ENCODE data around the gene PABPN1. TPM values are rescaled to one million over a fixed set of nuclear protein-coding genes. Genes with fewer than 3 reads are reported as not detected.

The PABPN1 gene
- total RNA-seq, 1 donor from 2014 or later: 354 TPM

DNA sequence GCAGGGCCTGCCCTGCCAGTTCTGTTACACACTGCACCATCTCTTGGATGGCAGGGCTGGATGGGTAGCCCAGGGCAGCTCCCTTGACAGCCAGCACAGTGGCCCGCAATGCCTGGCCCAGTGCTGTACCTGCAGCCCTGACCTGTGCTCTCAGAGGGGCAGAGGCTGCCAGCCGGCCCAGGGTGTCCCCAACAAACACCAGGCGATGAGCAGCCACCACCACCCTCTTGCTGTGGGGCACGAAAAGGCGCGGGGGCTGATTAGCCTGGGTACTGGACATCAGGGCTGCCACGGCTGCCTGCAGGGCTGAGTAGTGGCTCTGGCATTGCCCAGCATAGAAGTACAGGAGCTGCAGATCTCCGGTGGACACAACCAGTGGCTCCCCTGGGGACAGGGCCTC, 36.0 kb downstream of the PABPN1 start:
- Mint-ChIP-seq H3K27ac (no peak overlapping the region), H3K27me3 (ENCODE audit: low read depth) (no peaks in the 10 kb centered on the region), H3K36me3 (peaks cover 8% of the 10 kb centered on the region), H3K4me1 (peaks cover 16% of the 10 kb centered on the region), H3K9me3 (no peaks in the 10 kb centered on the region), H3K4me3 (no peak overlapping the region)
- TF ChIP-seq, protein P1, sequence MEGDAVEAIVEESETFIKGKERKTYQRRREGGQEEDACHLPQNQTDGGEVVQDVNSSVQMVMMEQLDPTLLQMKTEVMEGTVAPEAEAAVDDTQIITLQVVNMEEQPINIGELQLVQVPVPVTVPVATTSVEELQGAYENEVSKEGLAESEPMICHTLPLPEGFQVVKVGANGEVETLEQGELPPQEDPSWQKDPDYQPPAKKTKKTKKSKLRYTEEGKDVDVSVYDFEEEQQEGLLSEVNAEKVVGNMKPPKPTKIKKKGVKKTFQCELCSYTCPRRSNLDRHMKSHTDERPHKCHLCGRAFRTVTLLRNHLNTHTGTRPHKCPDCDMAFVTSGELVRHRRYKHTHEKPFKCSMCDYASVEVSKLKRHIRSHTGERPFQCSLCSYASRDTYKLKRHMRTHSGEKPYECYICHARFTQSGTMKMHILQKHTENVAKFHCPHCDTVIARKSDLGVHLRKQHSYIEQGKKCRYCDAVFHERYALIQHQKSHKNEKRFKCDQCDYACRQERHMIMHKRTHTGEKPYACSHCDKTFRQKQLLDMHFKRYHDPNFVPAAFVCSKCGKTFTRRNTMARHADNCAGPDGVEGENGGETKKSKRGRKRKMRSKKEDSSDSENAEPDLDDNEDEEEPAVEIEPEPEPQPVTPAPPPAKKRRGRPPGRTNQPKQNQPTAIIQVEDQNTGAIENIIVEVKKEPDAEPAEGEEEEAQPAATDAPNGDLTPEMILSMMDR (IDR thresholded peaks at IDR 0.05; ENCODE audit: unreplicated experiment): no peak
- no peak for DNase-seq (ENCODE audit: low spot score in 2 of 2, unreplicated experiment in 2 of 2)

DNA sequence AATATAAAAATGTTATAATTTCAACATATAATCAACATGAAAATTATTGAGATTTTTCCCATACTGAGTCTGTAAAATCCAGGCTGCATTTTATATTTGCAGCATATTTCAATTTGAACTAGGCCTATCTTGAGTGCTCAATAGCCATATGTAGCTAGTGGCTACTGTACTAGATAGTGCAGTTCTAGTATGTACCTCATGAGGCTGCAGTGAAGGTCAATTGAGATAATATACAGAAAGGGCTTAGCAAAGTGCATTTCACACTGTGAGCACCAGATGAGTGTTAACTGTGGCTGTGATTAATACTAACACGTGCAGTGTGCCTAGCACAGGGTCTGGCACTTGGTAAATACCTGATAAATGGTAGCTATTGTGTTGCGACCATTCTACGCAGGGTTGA, 36.8 kb downstream of the PABPN1 start:
- H3K27ac Mint-ChIP-seq: peak overlapping the region; percentile 74
- peaks cover 15% of the 10 kb centered on the region for H3K4me1 Mint-ChIP-seq
- no peak for DNase-seq (ENCODE audit: low spot score in 2 of 2, unreplicated experiment in 2 of 2)
- TF ChIP-seq, protein P1 (IDR thresholded peaks at IDR 0.05; ENCODE audit: unreplicated experiment): no peak
- H3K36me3 Mint-ChIP-seq: peaks cover 8% of the 10 kb centered on the region
- no peaks in the 10 kb centered on the region for H3K27me3 Mint-ChIP-seq (ENCODE audit: low read depth)
- H3K4me3 Mint-ChIP-seq: no peak overlapping the region
- no peaks in the 10 kb centered on the region for H3K9me3 Mint-ChIP-seq

DNA sequence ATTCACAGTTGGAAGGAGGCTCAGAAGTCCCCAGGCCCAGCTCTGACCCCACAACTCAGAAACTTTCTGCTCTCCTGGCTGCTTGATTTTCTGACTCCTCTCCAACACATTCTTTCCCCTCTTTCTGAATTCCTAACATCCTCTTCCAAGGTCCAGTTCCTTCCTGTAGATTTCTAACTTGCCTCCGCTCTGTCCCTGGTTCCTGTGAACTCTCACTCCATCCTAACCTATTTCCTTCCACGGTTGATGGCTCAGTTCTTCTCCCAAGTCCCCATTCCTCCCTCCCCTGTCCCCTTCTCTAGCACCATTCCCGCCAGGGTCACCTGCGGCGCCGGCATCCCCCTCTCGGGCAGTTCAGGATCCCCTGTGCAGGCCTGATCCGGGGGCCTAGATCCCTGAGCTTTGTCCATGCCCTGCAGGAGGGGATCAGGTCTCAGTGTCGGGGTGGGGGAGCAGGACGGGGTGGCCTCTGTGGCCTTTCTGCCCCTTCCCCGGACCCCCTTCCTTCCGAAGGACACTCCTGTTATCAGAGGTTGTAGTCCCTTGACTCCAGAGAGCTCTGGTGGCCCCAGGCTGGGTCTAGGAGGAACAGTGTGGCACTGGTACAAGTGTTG, 37.4 kb downstream of the PABPN1 start:
- peak overlapping the region; percentile 74 for H3K27ac Mint-ChIP-seq
- H3K4me3 Mint-ChIP-seq: no peak overlapping the region
- peaks cover 17% of the 10 kb centered on the region for H3K4me1 Mint-ChIP-seq

DNA sequence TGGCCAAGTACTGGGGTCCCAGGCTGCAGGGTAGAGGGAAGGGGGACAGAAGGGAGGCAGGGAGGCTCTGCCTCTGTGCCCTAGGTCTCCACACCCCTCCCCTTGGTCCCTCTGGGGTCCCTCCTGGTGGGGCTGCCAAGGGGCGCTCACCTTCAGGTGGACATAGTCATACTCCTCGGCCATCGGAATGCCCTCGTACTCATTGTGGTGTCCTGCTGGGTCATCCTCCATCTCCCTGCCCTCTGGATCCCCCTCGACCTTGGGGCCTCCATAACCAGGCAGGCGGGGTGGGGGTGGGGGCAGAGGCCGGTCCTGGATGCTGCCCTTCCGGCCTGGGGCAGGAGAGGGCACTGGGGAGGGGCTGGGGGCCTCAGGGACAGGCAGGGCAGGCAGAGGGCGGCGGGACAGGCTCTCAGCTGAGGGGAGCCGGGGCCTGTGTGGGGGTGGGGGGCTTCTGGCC, 37.9 kb downstream of the PABPN1 start:
- Mint-ChIP-seq H3K36me3 (peaks cover 8% of the 10 kb centered on the region), H3K4me3 (no peak overlapping the region), H3K27me3 (ENCODE audit: low read depth) (no peaks in the 10 kb centered on the region), H3K4me1 (peaks cover 21% of the 10 kb centered on the region), H3K9me3 (no peaks in the 10 kb centered on the region), H3K27ac (no peak overlapping the region)
- DNase-seq (ENCODE audit: low spot score in 2 of 2, unreplicated experiment in 2 of 2): no peak
- TF ChIP-seq, protein P1 (IDR thresholded peaks at IDR 0.05; ENCODE audit: unreplicated experiment): no peak

More for the DNA sequence above, 37.4 kb downstream of the PABPN1 start:
- peak in 1 of 2 experiments; percentile 13 for DNase-seq (ENCODE audit: low spot score in 2 of 2, unreplicated experiment in 2 of 2)
- TF ChIP-seq, protein P1 (IDR thresholded peaks at IDR 0.05; ENCODE audit: unreplicated experiment): no peak
- H3K27me3 Mint-ChIP-seq (ENCODE audit: low read depth): no peaks in the 10 kb centered on the region
- H3K36me3 Mint-ChIP-seq: peaks cover 8% of the 10 kb centered on the region
- H3K9me3 Mint-ChIP-seq: no peaks in the 10 kb centered on the region

DNA sequence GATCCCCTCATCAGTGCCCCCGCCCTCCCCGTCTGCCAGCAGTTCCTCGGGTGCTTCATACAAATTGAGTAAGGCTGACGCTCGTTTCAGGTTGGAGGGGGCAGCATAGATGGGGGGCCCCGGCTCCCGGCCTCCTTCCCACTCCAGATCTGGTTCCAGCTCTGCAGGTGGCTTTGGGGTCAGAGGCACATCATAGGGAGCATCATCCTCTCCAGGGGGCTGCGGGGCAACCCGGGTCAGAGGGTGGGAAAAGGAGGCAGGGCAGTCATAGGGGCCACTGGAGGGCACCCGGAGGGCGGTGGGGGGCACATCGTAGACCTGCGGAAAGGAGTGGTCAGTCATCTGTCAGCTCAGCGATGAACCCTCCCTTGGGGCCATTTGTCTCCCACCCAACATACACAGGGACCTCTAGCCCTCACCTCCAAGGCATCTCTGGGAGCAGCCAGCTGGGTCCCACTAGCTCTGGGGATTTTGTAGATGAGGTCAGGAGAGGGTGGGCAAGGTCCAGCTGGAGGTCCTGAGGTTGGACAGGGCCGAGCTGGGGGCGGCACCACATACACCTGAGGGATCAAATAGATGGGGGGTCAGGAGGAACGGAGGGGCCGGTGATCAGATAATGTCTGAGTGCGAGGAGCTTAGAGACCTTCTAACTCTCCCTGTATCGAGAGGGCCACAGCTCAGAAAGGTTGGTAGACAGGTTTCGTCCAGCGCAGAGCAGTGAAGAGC, 38.6 kb downstream of the PABPN1 start:
- no peak for DNase-seq (ENCODE audit: low spot score in 2 of 2, unreplicated experiment in 2 of 2)
- H3K27me3 Mint-ChIP-seq (ENCODE audit: low read depth): no peaks in the 10 kb centered on the region
- H3K27ac Mint-ChIP-seq: peak overlapping the region; percentile 6
- no peak overlapping the region for H3K4me3 Mint-ChIP-seq
- H3K4me1 Mint-ChIP-seq: peaks cover 27% of the 10 kb centered on the region
- peaks cover 8% of the 10 kb centered on the region for H3K36me3 Mint-ChIP-seq
- TF ChIP-seq, protein P1 (IDR thresholded peaks at IDR 0.05; ENCODE audit: unreplicated experiment): no peak
- H3K9me3 Mint-ChIP-seq: no peaks in the 10 kb centered on the region

All from mesothelial cell of epicardium (in vitro differentiated cells).